CD14-positive monocyte (primary cell): Measurements from ENCODE around the gene SNAI3. TPM values are rescaled to one million over a fixed set of nuclear protein-coding genes. Genes with fewer than 3 reads are reported as not detected.
A peak's percentile ranks its signal among the peaks of the same experiment; 100 is the strongest.

Experiments used
- DNase-seq, 3 donors: peaks; one replicate each; pipeline ENCODE4 v3.0.0-alpha.2; 2011 to 2022
- H2AFZ ChIP-seq: 2 replicates; pipeline ENCODE4 v1.6.0; 2012; ENCODE audit warnings: mild to moderate bottlenecking, low read depth, low read length, inconsistent platforms; ENCODE audit not compliant: insufficient read depth, poor library complexity, severe bottlenecking
- H3K27ac ChIP-seq, 2 donors: 1 replicate in 1 of 2; 2 replicates in 1 of 2; pipeline ENCODE4 v1.5.1; 2012 to 2013; ENCODE audit warnings: low read length in 2 of 2, control low read depth in 1 of 2, inconsistent platforms in 1 of 2, low read depth in 1 of 2, mild to moderate bottlenecking in 1 of 2
- H3K27me3 ChIP-seq, 2 donors: one replicate each; pipeline versions ENCODE4 v1.6.0 to v1.6.1; 2011 to 2013; ENCODE audit warnings: low read length in 2 of 2; ENCODE audit not compliant: control insufficient read depth in 2 of 2, insufficient read depth in 2 of 2
- H3K36me3 ChIP-seq, 2 donors: replicated peaks in 1 of 2; 1 replicate in 1 of 2; 2 replicates in 1 of 2; pipeline versions ENCODE4 v1.5.1 to v1.6.1; 2012 to 2013; ENCODE audit warnings: low read length in 2 of 2, control low read depth in 1 of 2, inconsistent platforms in 1 of 2, mild to moderate bottlenecking in 1 of 2; ENCODE audit not compliant: insufficient read depth in 2 of 2, control insufficient read depth in 1 of 2
- H3K4me1 ChIP-seq, 2 donors: 1 replicate in 1 of 2; 2 replicates in 1 of 2; pipeline versions ENCODE4 v1.5.1 to v1.6.1; 2012 to 2013; ENCODE audit warnings: low read length in 2 of 2, control low read depth in 1 of 2, inconsistent platforms in 1 of 2, mild to moderate bottlenecking in 1 of 2, moderate library complexity in 1 of 2; ENCODE audit not compliant: insufficient read depth in 2 of 2, control insufficient read depth in 1 of 2
- H3K4me2 ChIP-seq: replicated peaks from 2 replicates; pipeline ENCODE3; 2012; ENCODE audit warnings: low read length, moderate library complexity, mild to moderate bottlenecking; ENCODE audit not compliant: poor library complexity, severe bottlenecking; ENCODE audit errors: extremely low read depth
- H3K4me3 ChIP-seq, 3 experiments: fragments of 200-600 bp in 1 of 3; sonication (generic) in 1 of 3; replicated peaks in 1 of 3; 1 replicate in 2 of 3; 2 replicates in 1 of 3; pipeline ENCODE4 v1.5.1; 2011 to 2013; ENCODE audit warnings: low read length in 3 of 3, mild to moderate bottlenecking in 3 of 3, control low read depth in 2 of 3, low read depth in 2 of 3, inconsistent platforms in 1 of 3, moderate library complexity in 1 of 3
- H3K79me2 ChIP-seq: 2 replicates; pipeline ENCODE4 v1.6.0; 2012; ENCODE audit warnings: mild to moderate bottlenecking, control low read depth, inconsistent platforms, low read length, moderate library complexity; ENCODE audit not compliant: insufficient read depth
- H3K9ac ChIP-seq: 2 replicates; pipeline ENCODE4 v1.6.0; 2017; ENCODE audit warnings: low read length, mild to moderate bottlenecking; ENCODE audit not compliant: insufficient read depth, poor library complexity, severe bottlenecking
- H3K9me3 ChIP-seq, 2 donors: replicated peaks in 1 of 2; 1 replicate in 1 of 2; 2 replicates in 1 of 2; pipeline versions ENCODE4 v1.5.1 to v1.6.1; 2012 to 2013; ENCODE audit warnings: low read length in 2 of 2, control low read depth in 1 of 2; ENCODE audit not compliant: control insufficient read depth in 1 of 2, insufficient read depth in 1 of 2
- H4K20me1 ChIP-seq: 2 replicates; pipeline ENCODE4 v1.6.0; 2012; ENCODE audit warnings: mild to moderate bottlenecking, low read length, control low read depth, moderate library complexity; ENCODE audit not compliant: insufficient read depth
- H3K27ac Mint-ChIP-seq, 7 donors: one replicate each; pipeline ENCODE4 v1.8.0; 2020; ENCODE audit warnings: mild to moderate bottlenecking in 7 of 7, mixed read lengths in 7 of 7, moderate library complexity in 6 of 7, inconsistent platforms in 2 of 7
- H3K27me3 Mint-ChIP-seq, 3 donors: one replicate each; pipeline ENCODE4 v1.8.0; 2021 to 2022; ENCODE audit warnings: low read depth in 3 of 3, mild to moderate bottlenecking in 3 of 3, mixed read lengths in 3 of 3, moderate library complexity in 3 of 3, inconsistent platforms in 1 of 3
- H3K36me3 Mint-ChIP-seq, 2 donors: one replicate each; pipeline ENCODE4 v1.8.0; 2020; ENCODE audit warnings: mixed read lengths in 2 of 2, inconsistent platforms in 1 of 2, mild to moderate bottlenecking in 1 of 2
- H3K4me1 Mint-ChIP-seq: one replicate; pipeline ENCODE4 v1.8.0; 2020; ENCODE audit warnings: mild to moderate bottlenecking, mixed read lengths
- H3K4me3 Mint-ChIP-seq, 2 donors: one replicate each; pipeline ENCODE4 v1.8.0; 2020; ENCODE audit warnings: mild to moderate bottlenecking in 2 of 2, mixed read lengths in 2 of 2, moderate library complexity in 1 of 2
- H3K9me3 Mint-ChIP-seq, 7 donors: one replicate each; pipeline ENCODE4 v1.8.0; 2020 to 2022; ENCODE audit warnings: mixed read lengths in 7 of 7, mild to moderate bottlenecking in 6 of 7, moderate library complexity in 6 of 7, inconsistent platforms in 2 of 7
- WGBS: methylation state at CpG from one replicate; pipeline ENCODE4 v1.1.5; 2013; ENCODE audit warnings: missing lambda C conversion rate; ENCODE audit not compliant: insufficient coverage; 5-methylcytosine and 5-hydroxymethylcytosine counted together
- intact Hi-C, 2 donors: fragments of 100-400 bp; cut with micrococcal nuclease; formaldehyde crosslinking; loops; one replicate each; pipeline versions ENCODE4 v1.15.0 to v1.15.1; 2023
- polyA plus RNA-seq, 3 donors: library from polyadenylated mRNA; depleted of rRNA in 1 of 3; unstranded in 2 of 3; stranded (reverse) in 1 of 3; fragments of 300-500 nt in 2 of 3; fragments of >200 nt in 1 of 3; fragmentation: Illumina TruSeq in 2 of 3; gene quantifications; 1 replicate in 2 of 3; 2 replicates in 1 of 3; pipeline ENCODE4 v1.2.3, GENCODE V29; 2012 to 2021
- TF ChIP-seq, protein P1 (sequence below): fragments of 200-600 bp; IDR thresholded peaks from one replicate; pipeline ENCODE4 v1.8.0; 2022; ENCODE audit warnings: antibody characterized with exemption, mild to moderate bottlenecking

Gene SNAI3
- polyA plus RNA-seq, 3 donors, result 4.2 to 6.4 (median 5.3) TPM

DNA sequence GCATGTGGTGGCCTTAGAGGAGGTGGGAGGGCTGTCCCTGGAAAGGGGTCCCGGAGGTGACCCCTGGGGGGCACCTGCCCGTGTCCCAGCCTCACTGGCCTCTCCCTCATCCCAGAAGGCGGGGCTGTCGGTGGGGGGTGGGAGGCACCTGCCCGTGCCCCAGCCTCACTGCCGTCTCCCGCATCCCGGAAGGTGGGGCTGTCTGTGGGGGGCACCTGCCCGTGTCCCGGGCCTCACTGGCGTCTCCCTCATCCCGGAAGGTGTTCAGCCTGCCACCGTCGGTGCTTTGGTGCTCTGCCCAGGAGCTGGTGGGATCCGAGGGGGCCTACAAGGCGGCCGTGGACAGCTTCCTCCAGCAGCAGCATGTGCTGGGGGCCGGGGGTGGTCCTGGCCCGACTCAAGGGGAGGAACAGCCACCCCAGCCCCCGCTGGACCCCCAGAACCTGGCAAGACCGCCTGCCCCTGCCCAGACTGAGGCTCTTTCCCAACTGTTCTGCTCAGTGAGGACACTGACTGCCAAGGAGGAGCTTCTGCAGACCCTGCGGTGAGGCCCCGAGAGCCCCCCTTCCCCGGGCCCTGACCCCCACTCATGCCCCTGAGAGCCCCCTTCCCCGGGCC, 26.2 kb upstream of the SNAI3 start:
- peaks cover 44 to 46% of the 10 kb centered on the region in 2 donors for H3K36me3 ChIP-seq
- peaks cover 2% of the 10 kb centered on the region for H3K4me1 Mint-ChIP-seq
- WGBS, result 81% methylated on average over 16 of the region's 25 CpGs
- peaks cover 3% of the 10 kb centered on the region for H3K79me2 ChIP-seq
- peaks cover 0 to 4% of the 10 kb centered on the region in 2 donors for H3K4me1 ChIP-seq
- H3K4me2 ChIP-seq, result no peak overlapping the region
- no peak overlapping the region for H3K4me3 ChIP-seq
- H3K4me3 Mint-ChIP-seq, result no peak overlapping the region
- no peak overlapping the region for H3K27ac ChIP-seq
- H3K27me3 ChIP-seq, result no peaks in the 10 kb centered on the region
- H3K27me3 Mint-ChIP-seq, result peaks cover 0 to 2% (median 0%) of the 10 kb centered on the region in 3 donors
- no peak overlapping the region for H3K9ac ChIP-seq
- H3K9me3 Mint-ChIP-seq, result peaks cover 0 to 2% (median 0%) of the 10 kb centered on the region in 7 donors
- H3K27ac Mint-ChIP-seq, result peak overlapping the region in 2 of 7 donors; percentile 41 to 67
- intact Hi-C loops, result no loop called here
- peaks cover 21 to 53% of the 10 kb centered on the region in 2 donors for H3K36me3 Mint-ChIP-seq
- TF ChIP-seq, protein P1, sequence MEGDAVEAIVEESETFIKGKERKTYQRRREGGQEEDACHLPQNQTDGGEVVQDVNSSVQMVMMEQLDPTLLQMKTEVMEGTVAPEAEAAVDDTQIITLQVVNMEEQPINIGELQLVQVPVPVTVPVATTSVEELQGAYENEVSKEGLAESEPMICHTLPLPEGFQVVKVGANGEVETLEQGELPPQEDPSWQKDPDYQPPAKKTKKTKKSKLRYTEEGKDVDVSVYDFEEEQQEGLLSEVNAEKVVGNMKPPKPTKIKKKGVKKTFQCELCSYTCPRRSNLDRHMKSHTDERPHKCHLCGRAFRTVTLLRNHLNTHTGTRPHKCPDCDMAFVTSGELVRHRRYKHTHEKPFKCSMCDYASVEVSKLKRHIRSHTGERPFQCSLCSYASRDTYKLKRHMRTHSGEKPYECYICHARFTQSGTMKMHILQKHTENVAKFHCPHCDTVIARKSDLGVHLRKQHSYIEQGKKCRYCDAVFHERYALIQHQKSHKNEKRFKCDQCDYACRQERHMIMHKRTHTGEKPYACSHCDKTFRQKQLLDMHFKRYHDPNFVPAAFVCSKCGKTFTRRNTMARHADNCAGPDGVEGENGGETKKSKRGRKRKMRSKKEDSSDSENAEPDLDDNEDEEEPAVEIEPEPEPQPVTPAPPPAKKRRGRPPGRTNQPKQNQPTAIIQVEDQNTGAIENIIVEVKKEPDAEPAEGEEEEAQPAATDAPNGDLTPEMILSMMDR, result no peak
- H2AFZ ChIP-seq, result no peak overlapping the region
- peaks cover 58% of the 10 kb centered on the region for H4K20me1 ChIP-seq
- no peak for DNase-seq
- H3K9me3 ChIP-seq, result no peaks in the 10 kb centered on the region

- intact Hi-C loops, result no loop called here
- Mint-ChIP-seq H3K4me1 (peaks cover 8% of the 10 kb centered on the region), H3K4me3 (no peak overlapping the region), H3K27ac (peak overlapping the region in 2 of 7 donors; percentile 41 to 67), H3K27me3 (peaks cover 0 to 2% (median 0%) of the 10 kb centered on the region in 3 donors), H3K36me3 (peaks cover 15 to 47% of the 10 kb centered on the region in 2 donors), H3K9me3 (peaks cover 0 to 2% (median 0%) of the 10 kb centered on the region in 7 donors)
- 86% methylated on average over 14 of the region's 18 CpGs for WGBS
- Histone ChIP-seq H2AFZ (no peak overlapping the region), H4K20me1 (peaks cover 52% of the 10 kb centered on the region), H3K79me2 (peaks cover 3% of the 10 kb centered on the region), H3K36me3 (peaks cover 37 to 40% of the 10 kb centered on the region in 2 donors), H3K4me3 (no peak overlapping the region), H3K27ac (no peak overlapping the region), H3K9ac (no peak overlapping the region), H3K4me1 (peaks cover 6 to 10% of the 10 kb centered on the region in 2 donors), H3K9me3 (no peaks in the 10 kb centered on the region), H3K4me2 (no peak overlapping the region), H3K27me3 (no peaks in the 10 kb centered on the region)
- TF ChIP-seq, protein P1, result no peak
- DNase-seq, result no peak
Observed at GRCh38 chr16:88711750-88712340, 25.5 kb upstream of the SNAI3 start.
